HG03045 (cell line): ENCODE results near the gene ELAVL4.

Experiments
- ATAC-seq: cut with Tn5 transposase; IDR thresholded peaks from one replicate; pipeline ENCODE4 v1.9.1; 2021; ENCODE audit warnings: mild to moderate bottlenecking, moderate library complexity; ENCODE audit not compliant: unreplicated experiment

Gene ELAVL4

GRCh38 chr1:50175719-50176639 lies 67.3 kb downstream of the ELAVL4 start:
- no peak for ATAC-seq

DNA sequence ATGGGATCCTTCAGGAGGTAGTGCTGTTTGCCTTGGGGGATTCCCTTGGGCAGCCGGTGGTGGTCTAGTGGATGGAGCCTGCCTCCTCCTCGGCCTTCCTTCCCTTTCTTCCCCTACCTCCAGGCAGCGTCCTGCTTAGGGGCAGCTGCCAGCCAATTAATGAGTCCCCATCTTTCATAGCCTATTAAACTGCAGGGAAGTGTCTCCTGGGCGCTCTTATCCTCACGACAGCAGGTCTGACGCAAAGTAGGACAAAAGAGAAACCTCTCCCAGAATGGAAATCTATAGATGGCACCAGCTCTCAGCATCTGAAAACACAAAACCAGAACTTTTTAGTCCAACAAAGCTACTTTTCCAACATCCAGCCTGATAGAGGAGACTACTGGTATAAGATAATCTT lies 69.3 kb downstream of the ELAVL4 start:
- ATAC-seq = no peak

DNA sequence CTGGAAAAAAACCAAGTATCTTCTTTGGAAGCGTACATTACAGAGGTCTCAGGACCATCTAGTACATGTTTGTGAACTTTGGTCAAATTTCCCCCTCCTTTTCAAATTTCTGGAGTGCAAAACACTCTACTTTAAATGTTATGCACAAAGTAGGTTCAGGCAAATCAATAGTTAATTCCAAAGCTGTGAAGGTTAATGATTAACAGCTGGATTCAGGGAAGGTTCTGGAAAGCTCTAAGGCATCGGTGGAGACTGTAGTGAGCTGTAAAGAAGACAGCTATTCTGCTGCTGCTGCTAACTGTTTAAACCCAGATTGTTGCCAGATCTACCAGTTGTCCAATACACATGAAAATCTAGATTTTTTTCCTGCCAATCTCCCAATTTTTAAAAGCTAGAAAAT lies 70.9 kb downstream of the ELAVL4 start:
- ATAC-seq = no peak

GRCh38 chr1:50180367-50180766 lies 71.6 kb downstream of the ELAVL4 start:
- ATAC-seq = no peak

DNA sequence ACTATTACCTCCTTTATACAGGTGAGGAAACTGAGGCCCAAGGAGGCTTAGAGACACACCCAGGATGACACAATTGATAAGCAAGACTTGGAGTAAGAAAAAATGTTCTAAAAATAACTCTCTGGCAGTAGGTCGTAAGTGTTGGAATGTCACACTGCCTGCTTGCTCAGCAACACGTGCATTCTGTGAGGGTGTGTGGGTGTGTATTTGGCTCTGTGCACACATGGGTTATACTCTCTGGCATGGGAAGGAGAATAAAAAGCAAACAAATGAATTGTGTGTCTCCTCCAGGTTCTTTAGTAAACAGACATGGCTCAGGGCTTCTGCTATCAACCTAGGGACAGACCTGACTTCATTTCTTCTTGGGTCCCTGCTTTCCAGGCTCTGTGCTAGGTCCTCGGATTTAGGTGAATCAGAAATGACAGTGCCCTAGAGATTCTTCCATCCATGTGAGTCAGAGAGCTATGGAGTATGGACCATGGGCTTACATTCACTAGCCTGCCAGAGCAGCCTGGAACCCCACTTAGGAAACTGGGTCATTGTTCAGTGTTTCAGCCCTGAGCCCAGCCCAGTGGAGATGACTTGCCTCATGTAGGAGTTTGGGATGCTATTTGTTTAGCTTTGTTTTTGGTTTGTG lies 72.4 kb downstream of the ELAVL4 start:
- no peak for ATAC-seq

GRCh38 chr1:50183378-50184133 lies 74.8 kb downstream of the ELAVL4 start:
- ATAC-seq = no peak

GRCh38 chr1:50189369-50189768 lies 80.6 kb downstream of the ELAVL4 start:
- no peak for ATAC-seq

DNA sequence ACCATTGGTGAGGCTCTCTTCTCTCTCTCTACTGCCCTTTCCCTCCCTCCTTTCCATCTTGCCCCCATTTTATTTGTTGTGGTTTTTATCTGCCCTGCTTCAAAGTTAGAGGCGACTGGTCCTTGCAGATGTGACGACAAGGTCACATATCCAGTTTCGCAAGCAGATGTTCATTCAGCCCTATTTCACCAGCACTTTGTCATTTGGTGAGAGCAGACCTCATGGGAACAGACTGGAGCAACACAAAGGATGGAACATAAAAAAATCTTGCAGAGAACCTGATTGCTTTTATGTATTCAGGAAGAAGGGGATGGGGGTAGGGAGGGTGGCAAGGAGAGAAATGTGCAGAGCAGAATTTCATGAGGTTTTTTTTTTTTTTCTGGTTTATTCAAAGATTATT lies 84.3 kb downstream of the ELAVL4 start:
- ATAC-seq = no peak

GRCh38 chr1:50195205-50195604 lies 86.5 kb downstream of the ELAVL4 start:
- no peak for ATAC-seq

GRCh38 chr1:50196081-50196480 lies 87.4 kb downstream of the ELAVL4 start:
- ATAC-seq = no peak

DNA sequence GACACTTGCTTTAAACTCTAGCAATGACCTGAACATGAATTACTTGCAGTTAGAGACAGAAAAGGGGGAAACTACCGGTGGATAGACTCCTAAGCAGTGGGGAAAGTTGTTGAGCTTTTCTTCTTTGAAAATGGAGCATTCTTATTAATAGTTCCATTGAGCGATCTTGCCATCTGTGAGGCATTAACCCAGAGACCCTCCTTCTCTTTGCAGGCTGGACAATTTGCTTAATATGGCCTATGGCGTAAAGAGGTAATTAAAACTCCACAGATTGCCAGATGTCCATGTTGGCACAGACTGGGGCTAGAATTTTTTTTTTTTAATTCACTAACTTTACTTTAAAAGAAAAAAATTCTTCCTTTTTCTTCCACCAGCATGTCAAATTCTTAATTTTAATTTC lies 88.5 kb downstream of the ELAVL4 start:
- no peak for ATAC-seq

GRCh38 chr1:50208315-50208714 lies 99.6 kb downstream of the ELAVL4 start:
- ATAC-seq = no peak

- no peak for ATAC-seq
Measured at GRCh38 chr1:50208756-50209155, 100.0 kb downstream of the ELAVL4 start.

GRCh38 chr1:50209749-50210148 lies 101.0 kb downstream of the ELAVL4 start:
- no peak for ATAC-seq

DNA sequence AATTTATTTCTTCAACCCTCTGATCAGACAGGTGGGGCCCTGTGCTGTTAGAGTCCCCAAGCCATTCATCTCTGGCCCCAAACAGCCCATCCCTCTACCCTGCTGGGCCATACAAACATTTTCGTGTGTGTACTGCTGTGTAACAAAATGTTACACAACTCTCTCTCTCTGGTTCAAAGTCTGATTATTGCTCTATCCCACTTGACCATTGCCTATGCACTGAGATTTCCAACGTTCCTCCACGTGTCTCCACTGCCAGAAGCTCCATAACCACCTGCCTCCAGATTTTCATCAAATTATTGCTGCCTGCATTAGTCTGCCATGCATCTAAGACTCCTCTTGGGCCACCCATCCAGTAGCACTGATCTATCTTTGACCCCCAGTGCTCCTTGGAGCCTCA lies 104.8 kb downstream of the ELAVL4 start:
- ATAC-seq = no peak

DNA sequence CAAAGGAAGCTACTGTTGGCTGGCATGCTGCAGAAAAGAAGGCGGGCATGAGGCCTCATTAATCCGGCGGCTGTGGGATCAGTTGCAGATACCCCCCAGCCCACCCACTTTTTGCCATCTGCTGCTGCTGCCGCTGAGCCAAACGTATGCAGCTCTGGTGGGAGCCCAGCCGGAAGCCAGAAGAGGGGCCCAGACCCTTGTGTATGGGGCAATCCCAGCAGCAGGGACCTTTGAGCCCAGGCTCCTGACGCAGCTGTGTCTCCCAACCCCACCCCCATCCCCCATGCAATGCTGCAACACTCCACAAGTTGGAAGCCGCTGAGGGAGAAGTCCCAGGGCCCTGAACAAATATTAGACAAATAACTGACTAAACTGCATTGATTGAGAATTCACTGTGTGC lies 106.0 kb downstream of the ELAVL4 start:
- ATAC-seq = no peak

GRCh38 chr1:50218344-50219120 lies 109.8 kb downstream of the ELAVL4 start:
- no peak for ATAC-seq

GRCh38 chr1:50228871-50229384 lies 120.2 kb downstream of the ELAVL4 start:
- no peak for ATAC-seq

GRCh38 chr1:50231209-50231608 lies 122.5 kb downstream of the ELAVL4 start:
- no peak for ATAC-seq

- no peak for ATAC-seq
Measured at GRCh38 chr1:50232336-50232735, 123.6 kb downstream of the ELAVL4 start.

DNA sequence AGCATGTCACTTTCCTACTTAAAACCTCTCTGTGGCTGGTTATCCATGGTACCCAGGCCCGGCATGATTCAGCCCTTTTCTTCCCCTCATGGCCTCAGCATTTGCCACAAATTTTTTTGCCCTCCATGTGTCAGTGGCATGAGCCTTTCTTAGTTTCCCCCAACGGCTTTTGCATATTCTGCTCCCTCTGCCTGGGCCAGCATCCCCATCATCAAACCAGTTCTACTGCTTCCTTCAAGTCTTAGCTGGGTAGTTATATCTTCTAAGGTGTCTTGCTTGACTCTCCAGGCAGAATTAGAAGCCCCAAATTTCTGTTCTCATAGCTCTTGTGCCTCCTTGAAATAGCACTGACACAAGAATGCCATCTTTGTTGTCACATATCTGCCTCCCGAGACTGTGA lies 127.9 kb downstream of the ELAVL4 start:
- ATAC-seq = no peak
